Medulla oblongata (tissue), 1 donor: ENCODE data around the gene IGLL5.

Experiments
- DNase-seq: peaks from one replicate; pipeline ENCODE4 v3.0.0-alpha.2; 2015; ENCODE audit errors: extremely low spot score

IGLL5 gene

GRCh38 chr22:22887621-22888503, at the start of gene IGLL5:
Gene IGLL5 (plus strand): TSS chr22:22887816. CDS start chr22:22888054, 238 bp downstream.
- DNase-seq: no peak

- DNase-seq: no peak
Observed at GRCh38 chr22:22838148-22838786, 49.3 kb upstream of the IGLL5 start.

- DNase-seq: no peak
Observed at GRCh38 chr22:22839570-22840314, 47.9 kb upstream of the IGLL5 start.

GRCh38 chr22:22840780-22841179, 46.8 kb upstream of the IGLL5 start:
- DNase-seq: no peak

GRCh38 chr22:22841598-22841997, 46.0 kb upstream of the IGLL5 start:
- no peak for DNase-seq

GRCh38 chr22:22842085-22842484, 45.5 kb upstream of the IGLL5 start:
- DNase-seq: no peak

GRCh38 chr22:22843848-22844247, 43.8 kb upstream of the IGLL5 start:
- DNase-seq: no peak

- DNase-seq: peak; percentile 12
Observed at GRCh38 chr22:22847241-22847640, 40.4 kb upstream of the IGLL5 start.

GRCh38 chr22:22848364-22848866, 39.2 kb upstream of the IGLL5 start:
- DNase-seq: peak; percentile 62

GRCh38 chr22:22849640-22850610, 37.7 kb upstream of the IGLL5 start:
- no peak for DNase-seq

GRCh38 chr22:22851969-22852368, 35.6 kb upstream of the IGLL5 start:
- no peak for DNase-seq

GRCh38 chr22:22853713-22854112, 33.9 kb upstream of the IGLL5 start:
- DNase-seq: no peak

- no peak for DNase-seq
Observed at GRCh38 chr22:22854466-22854865, 33.1 kb upstream of the IGLL5 start.

GRCh38 chr22:22855085-22855484, 32.5 kb upstream of the IGLL5 start:
- no peak for DNase-seq

GRCh38 chr22:22855617-22856308, 31.9 kb upstream of the IGLL5 start:
- DNase-seq: no peak

GRCh38 chr22:22856364-22856763, 31.3 kb upstream of the IGLL5 start:
- DNase-seq: no peak

- no peak for DNase-seq
Observed at GRCh38 chr22:22856885-22857606, 30.6 kb upstream of the IGLL5 start.

- DNase-seq: no peak
Observed at GRCh38 chr22:22857607-22858558, 29.7 kb upstream of the IGLL5 start.

GRCh38 chr22:22858559-22858937, 29.1 kb upstream of the IGLL5 start:
- DNase-seq: no peak
